Keratinocyte (primary cell): ENCODE data around the gene PAK3. TPM values are rescaled to one million over a fixed set of nuclear protein-coding genes. Genes with fewer than 3 reads are reported as not detected.

Experiments used
- DNase-seq: peaks from one replicate; pipeline ENCODE4 v3.0.0-alpha.2; 2011; ENCODE audit warnings: low read depth, missing footprints, low spot score
- FAIRE-seq: peaks from 2 replicates; lab custom pipeline; 2011; peaks lifted over from hg19 to GRCh38; lab: Jason Lieb, UNC
- H2AFZ ChIP-seq: 2 replicates; pipeline ENCODE4 v1.6.0; 2012; ENCODE audit warnings: low read length, control low read depth, inconsistent platforms; ENCODE audit not compliant: control insufficient read depth
- H3K27ac ChIP-seq: 2 replicates; pipeline ENCODE4 v1.5.1; 2011; ENCODE audit warnings: low read length; ENCODE audit not compliant: control insufficient read depth, insufficient read depth
- H3K27me3 ChIP-seq: 3 replicates; pipeline ENCODE4 v1.6.0; 2011; ENCODE audit warnings: low read length; ENCODE audit not compliant: control insufficient read depth, insufficient read depth; ENCODE audit errors: extremely low read depth
- H3K36me3 ChIP-seq, 2 experiments: 2 replicates in 1 of 2; 3 replicates in 1 of 2; pipeline ENCODE4 v1.5.1; 2011; ENCODE audit warnings: low read length in 2 of 2, mild to moderate bottlenecking in 1 of 2; ENCODE audit not compliant: control insufficient read depth in 2 of 2, insufficient read depth in 2 of 2; ENCODE audit errors: extremely low read depth in 1 of 2
- H3K4me1 ChIP-seq: 3 replicates; pipeline ENCODE4 v1.5.1; 2011; ENCODE audit warnings: low read length; ENCODE audit not compliant: control insufficient read depth, insufficient read depth; ENCODE audit errors: extremely low read depth
- H3K4me2 ChIP-seq: 3 replicates; pipeline ENCODE4 v1.6.0; 2011; ENCODE audit warnings: low read depth, low read length; ENCODE audit not compliant: control insufficient read depth, insufficient read depth; ENCODE audit errors: extremely low read depth
- H3K4me3 ChIP-seq, 3 experiments: fragments of 200-600 bp in 1 of 3; sonication (generic) in 1 of 3; 2 replicates in 2 of 3; 3 replicates in 1 of 3; pipeline ENCODE4 v1.5.1; 2011 to 2016; ENCODE audit warnings: low read length in 3 of 3, mild to moderate bottlenecking in 3 of 3, control low read depth in 2 of 3, inconsistent platforms in 1 of 3, low read depth in 1 of 3, mixed read lengths in 1 of 3, mixed run types in 1 of 3, moderate library complexity in 1 of 3; ENCODE audit not compliant: control insufficient read depth in 2 of 3, insufficient read depth in 2 of 3; ENCODE audit errors: extremely low read depth in 1 of 3
- H3K79me2 ChIP-seq: 2 replicates; pipeline ENCODE4 v1.6.0; 2012; ENCODE audit warnings: low read length; ENCODE audit not compliant: control insufficient read depth, insufficient read depth
- H3K9ac ChIP-seq: 3 replicates; pipeline ENCODE4 v1.6.0; 2011; ENCODE audit warnings: low read length; ENCODE audit not compliant: control insufficient read depth, insufficient read depth; ENCODE audit errors: extremely low read depth
- H3K9me1 ChIP-seq: 3 replicates; pipeline ENCODE4 v1.6.0; 2011; ENCODE audit warnings: low read length; ENCODE audit not compliant: control insufficient read depth, insufficient read depth; ENCODE audit errors: extremely low read depth
- H3K9me3 ChIP-seq: 2 replicates; pipeline ENCODE4 v1.5.1; 2012; ENCODE audit warnings: low read depth, low read length; ENCODE audit not compliant: control insufficient read depth
- H4K20me1 ChIP-seq: 3 replicates; pipeline ENCODE4 v1.6.0; 2011; ENCODE audit warnings: low read length; ENCODE audit not compliant: control insufficient read depth, insufficient read depth; ENCODE audit errors: extremely low read depth
- CTCF ChIP-seq, 3 experiments: IDR thresholded peaks in 1 of 3; conservative IDR thresholded peaks in 1 of 3; optimal IDR thresholded peaks in 1 of 3; 2 replicates in 2 of 3; 3 replicates in 1 of 3; pipeline versions ENCODE3 to v1.5.1; 2011; ENCODE audit warnings: low read length in 3 of 3, mild to moderate bottlenecking in 3 of 3, moderate library complexity in 2 of 3, control low read depth in 1 of 3, inconsistent platforms in 1 of 3; ENCODE audit not compliant: insufficient read depth in 2 of 3; ENCODE audit errors: extremely low read depth in 1 of 3
- EZH2 ChIP-seq: IDR thresholded peaks from one replicate; pipeline ENCODE4 v1.6.1; 2012; ENCODE audit warnings: inconsistent platforms, mild to moderate bottlenecking, low read length, moderate library complexity
- dilution Hi-C: fragments of 300-500 bp; cut with MboI; formaldehyde crosslinking; loops from one replicate; pipeline ENCODE4 v1.7.0; 2020; ENCODE audit warnings: low sequenced_read_pairs; ENCODE audit not compliant: extremely low pct_ligation_motif_present
- polyA plus RNA-seq, 5 experiments: library from polyadenylated mRNA; depleted of rRNA in 3 of 5; stranded (reverse) in 3 of 5; stranded (forward) in 1 of 5; unstranded in 1 of 5; fragments of >200 nt; gene quantifications; 1 replicate in 1 of 5; 2 replicates in 3 of 5; 3 replicates in 1 of 5; pipeline versions ENCODE4 v1.2.1 to v1.2.3, GENCODE V29; 2011 to 2012; ENCODE audit warnings: missing spikeins in 2 of 5, low read depth in 1 of 5, low replicate concordance in 1 of 5

The PAK3 gene
- polyA plus RNA-seq, 1 donor (not counting 4 experiments of a cell fraction or from before 2014, with no cell fraction given) = 0.34 TPM

DNA sequence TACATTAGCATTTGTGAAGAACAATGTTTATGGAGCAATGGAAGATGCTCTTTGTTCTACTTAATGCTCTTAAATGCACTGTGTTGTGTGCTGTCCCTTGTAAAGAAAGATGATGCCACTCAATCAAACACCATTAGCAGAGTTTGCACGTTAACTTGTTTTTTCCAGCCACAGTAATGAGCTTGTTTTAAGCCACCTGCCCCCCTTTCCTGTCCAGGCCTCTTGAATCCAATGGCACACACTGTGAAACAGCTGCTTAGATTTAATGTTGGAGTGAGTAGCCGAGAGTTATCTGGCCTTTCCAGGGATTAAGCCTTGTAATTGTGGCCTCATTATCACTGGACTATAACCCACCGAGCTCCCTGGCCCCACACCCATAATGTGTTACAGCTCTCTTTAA, 86.0 kb downstream of the PAK3 start:
- no peak for DNase-seq
- H3K9me3 ChIP-seq = no peaks in the 10 kb centered on the region
- H3K4me1 ChIP-seq = no peaks in the 10 kb centered on the region
- dilution Hi-C loops = no loop called here
- H3K27ac ChIP-seq = no peak overlapping the region
- FAIRE-seq = no peak
- H3K79me2 ChIP-seq = no peaks in the 10 kb centered on the region
- TF ChIP-seq CTCF (optimal IDR thresholded peaks at IDR 0.05 in 1 of 3, IDR thresholded peaks at IDR 0.05 in 1 of 3, conservative IDR thresholded peaks at IDR 0.05 in 1 of 3; ENCODE audit: extremely low read depth in 1 of 3, insufficient read depth in 2 of 3, low read length in 3 of 3) (no peak), EZH2 (no peak)
- H3K4me2 ChIP-seq = no peak overlapping the region
- no peak overlapping the region for H3K9ac ChIP-seq
- no peak overlapping the region for H2AFZ ChIP-seq
- no peaks in the 10 kb centered on the region for H4K20me1 ChIP-seq
- H3K36me3 ChIP-seq = no peaks in the 10 kb centered on the region
- H3K9me1 ChIP-seq = no peaks in the 10 kb centered on the region
- H3K27me3 ChIP-seq = no peaks in the 10 kb centered on the region
- no peak overlapping the region for H3K4me3 ChIP-seq

DNA sequence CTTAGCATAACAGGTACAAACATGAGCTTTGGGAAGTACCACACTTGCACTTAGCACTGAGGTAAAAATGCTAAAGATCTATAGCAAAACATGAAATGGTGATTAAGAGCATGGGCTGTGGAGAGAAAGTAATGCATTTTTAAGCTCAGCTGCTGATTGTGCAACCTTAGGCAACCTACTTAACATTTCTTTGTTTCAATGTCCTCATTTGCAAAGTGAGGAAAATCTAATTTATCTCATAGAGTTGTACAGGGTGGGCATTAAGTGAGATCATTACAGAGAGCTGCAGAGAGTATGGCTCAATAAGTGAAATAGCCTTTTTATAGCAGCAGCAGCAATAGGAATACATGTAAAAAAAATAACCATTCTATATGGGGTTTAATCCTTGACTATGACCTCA, 87.0 kb downstream of the PAK3 start:
- Histone ChIP-seq H4K20me1 (no peaks in the 10 kb centered on the region), H3K4me1 (no peaks in the 10 kb centered on the region), H3K9me1 (no peaks in the 10 kb centered on the region), H3K9me3 (no peaks in the 10 kb centered on the region), H3K4me3 (no peak overlapping the region), H3K79me2 (no peaks in the 10 kb centered on the region), H3K27me3 (no peaks in the 10 kb centered on the region), H3K36me3 (no peaks in the 10 kb centered on the region), H2AFZ (no peak overlapping the region), H3K4me2 (no peak overlapping the region), H3K27ac (no peak overlapping the region), H3K9ac (no peak overlapping the region)
- no peak for TF ChIP-seq EZH2
- no peak for TF ChIP-seq CTCF (optimal IDR thresholded peaks at IDR 0.05 in 1 of 3, IDR thresholded peaks at IDR 0.05 in 1 of 3, conservative IDR thresholded peaks at IDR 0.05 in 1 of 3; ENCODE audit: extremely low read depth in 1 of 3, insufficient read depth in 2 of 3, low read length in 3 of 3)
- dilution Hi-C loops = no loop called here
- DNase-seq = no peak
- FAIRE-seq = no peak
